WTC11 (cell line): ENCODE data around the gene BPHL. TPM values are rescaled to one million over a fixed set of nuclear protein-coding genes. Genes with fewer than 3 reads are reported as not detected.
"Not testable (repeated sequence)": the region's sequence is repeated elsewhere in the genome, so short reads cannot be mapped to it uniquely, and the experiment has no call there.

Experiments
- ATAC-seq: fragments of 200-7000 bp; cut with Tn5 transposase; 2 replicates; pipeline ENCODE4 v1.10.0; 2021; ENCODE audit warnings: mild to moderate bottlenecking, moderate library complexity
- CTCF ChIA-PET: fragments of 300-600 bp; sonication (Branson Sonifier 250); formaldehyde crosslinking; loops from one replicate; lab custom pipeline; 2021; ENCODE audit warnings: antibody characterized with exemption; lab: Charles Lee
- POLR2A ChIA-PET: fragments of 350-600 bp; sonication (Branson Sonifier 250); formaldehyde crosslinking; loops from one replicate; lab custom pipeline; 2021; ENCODE audit warnings: antibody characterized with exemption; lab: Charles Lee
- DNase-seq: peaks from one replicate; pipeline ENCODE4 v3.0.0; 2021; ENCODE audit warnings: low spot score
- H3K27ac Mint-ChIP-seq: 2 replicates; pipeline ENCODE4 v1.8.0; 2021; ENCODE audit warnings: mixed read lengths
- H3K27me3 Mint-ChIP-seq: 2 replicates; pipeline ENCODE4 v1.8.0; 2021; ENCODE audit warnings: low read depth, mild to moderate bottlenecking, moderate library complexity, mixed read lengths
- H3K36me3 Mint-ChIP-seq: 2 replicates; pipeline ENCODE4 v1.8.0; 2021; ENCODE audit warnings: mixed read lengths
- H3K4me1 Mint-ChIP-seq: 2 replicates; pipeline ENCODE4 v1.8.0; 2022; ENCODE audit warnings: mixed read lengths
- H3K4me3 Mint-ChIP-seq: 2 replicates; pipeline ENCODE4 v1.8.0; 2021; ENCODE audit warnings: mild to moderate bottlenecking, moderate library complexity, mixed read lengths
- H3K9me3 Mint-ChIP-seq: 2 replicates; pipeline ENCODE4 v1.8.0; 2021; ENCODE audit warnings: mixed read lengths
- JAZF1 ChIP-seq: fragments of 250-450 bp; sonication (Bioruptor Pico); IDR thresholded peaks from 2 replicates; pipeline ENCODE4 v1.9.0; 2021; ENCODE audit warnings: moderate library complexity, mild to moderate bottlenecking, inconsistent platforms
- OVOL2 ChIP-seq: fragments of 250-450 bp; sonication (Bioruptor Pico); IDR thresholded peaks from 2 replicates; pipeline ENCODE4 v1.9.0; 2021; ENCODE audit warnings: mild to moderate bottlenecking, borderline replicate concordance
- SMAD3 ChIP-seq: sonication (generic); formaldehyde crosslinking; IDR thresholded peaks from 2 replicates; pipeline ENCODE4 v1.8.0; 2022; ENCODE audit warnings: missing genetic modification reagents, mild to moderate bottlenecking, borderline replicate concordance
- SP1 ChIP-seq: sonication (generic); formaldehyde crosslinking; conservative IDR thresholded peaks from 2 replicates; pipeline ENCODE4 v1.8.1; 2022; ENCODE audit warnings: missing genetic modification reagents
- ZNF232 ChIP-seq: sonication (generic); formaldehyde crosslinking; IDR thresholded peaks from 2 replicates; pipeline ENCODE4 v1.8.0; 2022; ENCODE audit warnings: mild to moderate bottlenecking, missing genetic modification reagents
- total RNA-seq: library from RNA; stranded (reverse); gene quantifications from 3 replicates; pipeline ENCODE4 v1.2.3, GENCODE V29; 2021
- TF ChIP-seq, protein P1 (sequence below): sonication (generic); formaldehyde crosslinking; IDR thresholded peaks from 2 replicates; pipeline ENCODE4 v1.8.1; 2023; ENCODE audit warnings: mild to moderate bottlenecking, missing genetic modification reagents, borderline replicate concordance
- TF ChIP-seq, protein P2 (sequence below): sonication (generic); formaldehyde crosslinking; IDR thresholded peaks from 2 replicates; pipeline ENCODE4 v1.8.0; 2022; ENCODE audit warnings: mild to moderate bottlenecking, missing genetic modification reagents
- TF ChIP-seq, protein P3 (sequence below): sonication (generic); formaldehyde crosslinking; IDR thresholded peaks from 2 replicates; pipeline ENCODE4 v1.8.1; 2023; ENCODE audit warnings: mild to moderate bottlenecking, moderate library complexity, missing genetic modification reagents
- TF ChIP-seq, protein P4 (sequence below): fragments of 250-450 bp; sonication (Bioruptor Pico); conservative IDR thresholded peaks from 2 replicates; pipeline ENCODE4 v1.9.0; 2021; ENCODE audit warnings: mild to moderate bottlenecking
- TF ChIP-seq, protein P5 (sequence below): sonication (generic); formaldehyde crosslinking; IDR thresholded peaks from 2 replicates; pipeline ENCODE4 v1.8.0; 2023; ENCODE audit warnings: missing genetic modification reagents, mild to moderate bottlenecking, borderline replicate concordance

BPHL gene
- total RNA-seq, 1 experiment from 2014 or later: 29.7 TPM

DNA sequence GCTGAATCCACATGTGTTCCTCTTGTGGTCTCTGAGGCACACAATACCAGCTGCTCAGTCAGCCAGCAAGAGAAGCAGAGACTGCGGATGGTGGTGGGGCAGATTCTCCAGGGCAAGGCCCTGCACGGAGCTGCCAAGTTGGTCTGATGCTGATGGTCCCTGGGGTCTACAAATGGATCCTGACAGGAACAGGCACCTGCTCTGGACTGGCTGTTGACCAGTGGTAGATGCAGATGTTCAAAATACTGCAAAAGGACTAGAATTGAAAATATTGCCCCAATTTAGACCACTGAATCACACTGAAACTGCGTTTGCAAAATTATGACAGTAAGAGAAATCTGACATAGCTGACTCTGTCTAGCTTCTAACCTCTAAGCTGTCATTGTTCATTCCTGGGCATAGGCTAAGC is 68.5 kb downstream of the BPHL start (continued):
- TF ChIP-seq SP1 (CRISPR knock-in tag) (no peak), SMAD3 (CRISPR knock-in tag) (no peak), JAZF1 (CRISPR knock-in tag) (no peak)
- TF ChIP-seq, protein P1, sequence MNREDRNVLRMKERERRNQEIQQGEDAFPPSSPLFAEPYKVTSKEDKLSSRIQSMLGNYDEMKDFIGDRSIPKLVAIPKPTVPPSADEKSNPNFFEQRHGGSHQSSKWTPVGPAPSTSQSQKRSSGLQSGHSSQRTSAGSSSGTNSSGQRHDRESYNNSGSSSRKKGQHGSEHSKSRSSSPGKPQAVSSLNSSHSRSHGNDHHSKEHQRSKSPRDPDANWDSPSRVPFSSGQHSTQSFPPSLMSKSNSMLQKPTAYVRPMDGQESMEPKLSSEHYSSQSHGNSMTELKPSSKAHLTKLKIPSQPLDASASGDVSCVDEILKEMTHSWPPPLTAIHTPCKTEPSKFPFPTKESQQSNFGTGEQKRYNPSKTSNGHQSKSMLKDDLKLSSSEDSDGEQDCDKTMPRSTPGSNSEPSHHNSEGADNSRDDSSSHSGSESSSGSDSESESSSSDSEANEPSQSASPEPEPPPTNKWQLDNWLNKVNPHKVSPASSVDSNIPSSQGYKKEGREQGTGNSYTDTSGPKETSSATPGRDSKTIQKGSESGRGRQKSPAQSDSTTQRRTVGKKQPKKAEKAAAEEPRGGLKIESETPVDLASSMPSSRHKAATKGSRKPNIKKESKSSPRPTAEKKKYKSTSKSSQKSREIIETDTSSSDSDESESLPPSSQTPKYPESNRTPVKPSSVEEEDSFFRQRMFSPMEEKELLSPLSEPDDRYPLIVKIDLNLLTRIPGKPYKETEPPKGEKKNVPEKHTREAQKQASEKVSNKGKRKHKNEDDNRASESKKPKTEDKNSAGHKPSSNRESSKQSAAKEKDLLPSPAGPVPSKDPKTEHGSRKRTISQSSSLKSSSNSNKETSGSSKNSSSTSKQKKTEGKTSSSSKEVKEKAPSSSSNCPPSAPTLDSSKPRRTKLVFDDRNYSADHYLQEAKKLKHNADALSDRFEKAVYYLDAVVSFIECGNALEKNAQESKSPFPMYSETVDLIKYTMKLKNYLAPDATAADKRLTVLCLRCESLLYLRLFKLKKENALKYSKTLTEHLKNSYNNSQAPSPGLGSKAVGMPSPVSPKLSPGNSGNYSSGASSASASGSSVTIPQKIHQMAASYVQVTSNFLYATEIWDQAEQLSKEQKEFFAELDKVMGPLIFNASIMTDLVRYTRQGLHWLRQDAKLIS (CRISPR knock-in tag): no peak
- TF ChIP-seq, protein P2, sequence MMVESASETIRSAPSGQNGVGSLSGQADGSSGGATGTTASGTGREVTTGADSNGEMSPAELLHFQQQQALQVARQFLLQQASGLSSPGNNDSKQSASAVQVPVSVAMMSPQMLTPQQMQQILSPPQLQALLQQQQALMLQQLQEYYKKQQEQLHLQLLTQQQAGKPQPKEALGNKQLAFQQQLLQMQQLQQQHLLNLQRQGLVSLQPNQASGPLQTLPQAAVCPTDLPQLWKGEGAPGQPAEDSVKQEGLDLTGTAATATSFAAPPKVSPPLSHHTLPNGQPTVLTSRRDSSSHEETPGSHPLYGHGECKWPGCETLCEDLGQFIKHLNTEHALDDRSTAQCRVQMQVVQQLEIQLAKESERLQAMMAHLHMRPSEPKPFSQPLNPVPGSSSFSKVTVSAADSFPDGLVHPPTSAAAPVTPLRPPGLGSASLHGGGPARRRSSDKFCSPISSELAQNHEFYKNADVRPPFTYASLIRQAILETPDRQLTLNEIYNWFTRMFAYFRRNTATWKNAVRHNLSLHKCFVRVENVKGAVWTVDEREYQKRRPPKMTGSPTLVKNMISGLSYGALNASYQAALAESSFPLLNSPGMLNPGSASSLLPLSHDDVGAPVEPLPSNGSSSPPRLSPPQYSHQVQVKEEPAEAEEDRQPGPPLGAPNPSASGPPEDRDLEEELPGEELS (CRISPR knock-in tag): no peak
- TF ChIP-seq, protein P3, sequence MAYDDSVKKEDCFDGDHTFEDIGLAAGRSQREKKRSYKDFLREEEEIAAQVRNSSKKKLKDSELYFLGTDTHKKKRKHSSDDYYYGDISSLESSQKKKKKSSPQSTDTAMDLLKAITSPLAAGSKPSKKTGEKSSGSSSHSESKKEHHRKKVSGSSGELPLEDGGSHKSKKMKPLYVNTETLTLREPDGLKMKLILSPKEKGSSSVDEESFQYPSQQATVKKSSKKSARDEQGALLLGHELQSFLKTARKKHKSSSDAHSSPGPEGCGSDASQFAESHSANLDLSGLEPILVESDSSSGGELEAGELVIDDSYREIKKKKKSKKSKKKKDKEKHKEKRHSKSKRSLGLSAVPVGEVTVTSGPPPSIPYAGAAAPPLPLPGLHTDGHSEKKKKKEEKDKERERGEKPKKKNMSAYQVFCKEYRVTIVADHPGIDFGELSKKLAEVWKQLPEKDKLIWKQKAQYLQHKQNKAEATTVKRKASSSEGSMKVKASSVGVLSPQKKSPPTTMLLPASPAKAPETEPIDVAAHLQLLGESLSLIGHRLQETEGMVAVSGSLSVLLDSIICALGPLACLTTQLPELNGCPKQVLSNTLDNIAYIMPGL (CRISPR knock-in tag): no peak

DNA sequence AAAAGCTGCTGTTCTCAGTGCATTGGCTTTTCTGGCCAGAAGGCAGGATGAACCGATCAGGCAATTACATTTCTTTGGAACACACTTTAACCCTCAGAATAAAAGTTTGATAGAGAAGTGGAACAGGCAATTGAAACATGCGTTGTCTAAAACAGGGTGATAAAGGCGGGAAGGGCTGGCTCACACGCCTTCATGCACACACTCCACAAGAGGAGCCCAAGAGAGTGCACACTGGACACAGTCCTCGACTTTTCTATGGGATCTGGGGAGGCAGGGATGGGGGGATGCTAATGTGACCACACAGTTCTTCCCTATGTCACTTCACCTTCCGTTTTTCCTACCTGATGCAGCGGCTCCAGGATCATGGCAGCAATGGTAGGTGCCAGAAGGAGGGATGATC is 69.8 kb downstream of the BPHL start:
- ChIA-PET POLR2A (no interaction called here), CTCF (no interaction called here)
- H3K36me3 Mint-ChIP-seq: peaks cover 15% of the 10 kb centered on the region
- ATAC-seq (no peak), DNase-seq (no peak)
- no peak overlapping the region for H3K4me3 Mint-ChIP-seq
- peaks cover 11% of the 10 kb centered on the region for H3K4me1 Mint-ChIP-seq
- peaks cover 15% of the 10 kb centered on the region for H3K9me3 Mint-ChIP-seq
- no peaks in the 10 kb centered on the region for H3K27me3 Mint-ChIP-seq
- H3K27ac Mint-ChIP-seq: no peak overlapping the region
- TF ChIP-seq, protein P4, sequence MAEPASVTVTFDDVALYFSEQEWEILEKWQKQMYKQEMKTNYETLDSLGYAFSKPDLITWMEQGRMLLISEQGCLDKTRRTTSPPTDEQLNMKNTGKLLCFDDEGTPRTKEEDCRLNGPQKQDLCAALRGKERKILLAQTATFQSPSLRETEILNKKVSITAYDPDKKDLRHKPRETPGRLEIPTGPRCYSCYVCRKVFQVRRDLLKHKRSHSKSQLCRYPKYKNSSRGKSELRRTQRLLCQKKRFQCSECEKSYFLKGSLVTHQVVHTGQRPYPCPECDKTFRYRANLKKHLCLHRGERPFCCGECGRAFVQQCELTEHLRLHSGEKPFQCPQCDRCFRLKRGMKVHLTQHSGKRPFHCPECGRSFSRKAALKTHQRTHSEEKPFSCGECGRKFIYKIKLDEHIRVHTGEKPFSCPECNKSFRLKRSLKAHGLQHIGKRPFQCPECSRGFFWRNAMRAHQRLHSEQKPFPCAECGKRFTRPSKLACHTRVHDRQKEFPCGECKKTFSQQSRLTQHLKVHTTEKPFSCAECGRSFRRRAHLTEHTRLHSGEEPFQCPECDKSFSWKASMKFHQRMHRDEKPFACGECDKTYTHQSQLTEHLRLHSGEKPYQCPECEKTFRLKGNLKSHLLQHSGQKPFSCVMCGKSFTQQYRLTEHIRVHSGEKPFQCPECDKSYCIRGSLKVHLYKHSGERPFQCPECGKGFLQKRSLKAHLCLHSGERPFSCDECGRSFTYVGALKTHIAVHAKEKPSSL (CRISPR knock-in tag): no peak
- TF ChIP-seq OVOL2 (CRISPR knock-in tag): no peak
- TF ChIP-seq SP1 (CRISPR knock-in tag): no peak
- no peak for TF ChIP-seq ZNF232 (CRISPR knock-in tag)
- TF ChIP-seq, protein P5, sequence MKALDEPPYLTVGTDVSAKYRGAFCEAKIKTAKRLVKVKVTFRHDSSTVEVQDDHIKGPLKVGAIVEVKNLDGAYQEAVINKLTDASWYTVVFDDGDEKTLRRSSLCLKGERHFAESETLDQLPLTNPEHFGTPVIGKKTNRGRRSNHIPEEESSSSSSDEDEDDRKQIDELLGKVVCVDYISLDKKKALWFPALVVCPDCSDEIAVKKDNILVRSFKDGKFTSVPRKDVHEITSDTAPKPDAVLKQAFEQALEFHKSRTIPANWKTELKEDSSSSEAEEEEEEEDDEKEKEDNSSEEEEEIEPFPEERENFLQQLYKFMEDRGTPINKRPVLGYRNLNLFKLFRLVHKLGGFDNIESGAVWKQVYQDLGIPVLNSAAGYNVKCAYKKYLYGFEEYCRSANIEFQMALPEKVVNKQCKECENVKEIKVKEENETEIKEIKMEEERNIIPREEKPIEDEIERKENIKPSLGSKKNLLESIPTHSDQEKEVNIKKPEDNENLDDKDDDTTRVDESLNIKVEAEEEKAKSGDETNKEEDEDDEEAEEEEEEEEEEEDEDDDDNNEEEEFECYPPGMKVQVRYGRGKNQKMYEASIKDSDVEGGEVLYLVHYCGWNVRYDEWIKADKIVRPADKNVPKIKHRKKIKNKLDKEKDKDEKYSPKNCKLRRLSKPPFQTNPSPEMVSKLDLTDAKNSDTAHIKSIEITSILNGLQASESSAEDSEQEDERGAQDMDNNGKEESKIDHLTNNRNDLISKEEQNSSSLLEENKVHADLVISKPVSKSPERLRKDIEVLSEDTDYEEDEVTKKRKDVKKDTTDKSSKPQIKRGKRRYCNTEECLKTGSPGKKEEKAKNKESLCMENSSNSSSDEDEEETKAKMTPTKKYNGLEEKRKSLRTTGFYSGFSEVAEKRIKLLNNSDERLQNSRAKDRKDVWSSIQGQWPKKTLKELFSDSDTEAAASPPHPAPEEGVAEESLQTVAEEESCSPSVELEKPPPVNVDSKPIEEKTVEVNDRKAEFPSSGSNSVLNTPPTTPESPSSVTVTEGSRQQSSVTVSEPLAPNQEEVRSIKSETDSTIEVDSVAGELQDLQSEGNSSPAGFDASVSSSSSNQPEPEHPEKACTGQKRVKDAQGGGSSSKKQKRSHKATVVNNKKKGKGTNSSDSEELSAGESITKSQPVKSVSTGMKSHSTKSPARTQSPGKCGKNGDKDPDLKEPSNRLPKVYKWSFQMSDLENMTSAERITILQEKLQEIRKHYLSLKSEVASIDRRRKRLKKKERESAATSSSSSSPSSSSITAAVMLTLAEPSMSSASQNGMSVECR (CRISPR knock-in tag): no peak

DNA sequence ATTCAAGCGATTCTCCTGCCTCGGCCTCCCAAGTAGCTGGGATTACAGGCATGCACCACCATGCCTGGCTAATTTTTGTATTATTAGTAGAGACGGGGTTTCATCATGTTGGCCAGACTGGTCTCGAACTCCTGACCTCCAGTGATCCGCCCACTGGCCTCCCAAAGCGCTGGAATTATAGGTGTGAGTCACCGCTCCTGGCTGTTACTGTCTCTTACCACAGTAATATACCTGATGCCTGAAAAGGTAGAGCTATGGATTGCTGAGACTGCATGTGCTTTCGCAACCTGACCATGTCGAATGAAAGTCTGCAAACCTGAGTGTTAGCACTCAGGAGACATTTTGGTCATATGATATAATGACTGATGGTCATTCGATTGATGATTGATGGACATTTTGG is 70.7 kb downstream of the BPHL start:
- ATAC-seq, POLR2A ChIA-PET, H3K27ac Mint-ChIP-seq, CTCF ChIA-PET, H3K27me3 Mint-ChIP-seq, DNase-seq, H3K4me3 Mint-ChIP-seq: not testable (repeated sequence)
- Mint-ChIP-seq H3K9me3 (peaks cover 15% of the 10 kb centered on the region), H3K4me1 (peaks cover 16% of the 10 kb centered on the region), H3K36me3 (peaks cover 15% of the 10 kb centered on the region)
